ENCODE data around the gene RUFY4. TPM values are rescaled to one million over a fixed set of nuclear protein-coding genes. Genes with fewer than 3 reads are reported as not detected.
A peak's percentile ranks its signal among the peaks of the same experiment; 100 is the strongest.

The RUFY4 gene
- total RNA-seq, 1 experiment from 2014 or later = 0.66 TPM

DNA sequence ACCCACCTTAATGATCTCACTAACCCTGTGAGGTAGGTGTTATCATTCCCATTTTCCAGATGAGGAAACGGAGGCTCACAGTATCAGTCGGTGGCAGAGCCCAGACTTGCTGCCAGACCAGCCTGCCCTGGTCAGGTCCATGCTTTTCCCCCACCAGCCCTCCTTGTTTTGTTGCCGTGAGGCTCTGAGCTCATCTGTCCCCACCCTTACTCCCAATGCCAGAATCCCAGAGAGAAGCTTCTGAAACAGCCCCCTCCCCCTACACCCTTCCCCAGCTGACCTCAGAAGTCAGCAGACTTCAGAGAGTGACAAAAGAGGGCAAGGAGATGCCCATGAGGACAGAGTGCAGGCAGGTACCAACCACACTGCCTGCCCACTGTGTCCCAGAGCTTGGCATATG is 45.4 kb upstream of the RUFY4 start:
- WGBS (ENCODE audit: extremely low coverage, insufficient read length, low lambda C conversion rate) = no CpG with 5 or more reads among the region's 3 CpGs
- TF ChIP-seq, protein P1, sequence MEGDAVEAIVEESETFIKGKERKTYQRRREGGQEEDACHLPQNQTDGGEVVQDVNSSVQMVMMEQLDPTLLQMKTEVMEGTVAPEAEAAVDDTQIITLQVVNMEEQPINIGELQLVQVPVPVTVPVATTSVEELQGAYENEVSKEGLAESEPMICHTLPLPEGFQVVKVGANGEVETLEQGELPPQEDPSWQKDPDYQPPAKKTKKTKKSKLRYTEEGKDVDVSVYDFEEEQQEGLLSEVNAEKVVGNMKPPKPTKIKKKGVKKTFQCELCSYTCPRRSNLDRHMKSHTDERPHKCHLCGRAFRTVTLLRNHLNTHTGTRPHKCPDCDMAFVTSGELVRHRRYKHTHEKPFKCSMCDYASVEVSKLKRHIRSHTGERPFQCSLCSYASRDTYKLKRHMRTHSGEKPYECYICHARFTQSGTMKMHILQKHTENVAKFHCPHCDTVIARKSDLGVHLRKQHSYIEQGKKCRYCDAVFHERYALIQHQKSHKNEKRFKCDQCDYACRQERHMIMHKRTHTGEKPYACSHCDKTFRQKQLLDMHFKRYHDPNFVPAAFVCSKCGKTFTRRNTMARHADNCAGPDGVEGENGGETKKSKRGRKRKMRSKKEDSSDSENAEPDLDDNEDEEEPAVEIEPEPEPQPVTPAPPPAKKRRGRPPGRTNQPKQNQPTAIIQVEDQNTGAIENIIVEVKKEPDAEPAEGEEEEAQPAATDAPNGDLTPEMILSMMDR (conservative IDR thresholded peaks at IDR 0.05) = no peak
- H3K4me2 ChIP-seq (ENCODE audit: insufficient read depth, insufficient read length, low read length) = no peak overlapping the region
- no peak overlapping the region for H3K23ac ChIP-seq (ENCODE audit: insufficient read length, low read depth, low read length)
- H3K4me1 ChIP-seq (ENCODE audit: insufficient read depth, low read length) = peaks cover 3% of the 10 kb centered on the region; the same call in 1 of the 2 replicates
- H2AK5ac ChIP-seq (ENCODE audit: insufficient read length, low read length) = no peak overlapping the region
- no peak overlapping the region for H4K91ac ChIP-seq (ENCODE audit: insufficient read length, low read depth, low read length)
- no peak overlapping the region; a peak in 1 of 5 replicates for H3K4me3 Mint-ChIP-seq
- no peak overlapping the region for H3K27ac Mint-ChIP-seq
- no peak overlapping the region for H3K4ac ChIP-seq (ENCODE audit: low read depth, low read length)
- H3K27ac ChIP-seq (ENCODE audit: insufficient read length, low read depth, low read length) = no peak overlapping the region
- no peak overlapping the region for H3T11ph ChIP-seq (ENCODE audit: low read length)
- H3K79me2 ChIP-seq (ENCODE audit: insufficient read depth, low read length) = no peaks in the 10 kb centered on the region
- H2BK20ac ChIP-seq (ENCODE audit: low read depth, low read length, poor library complexity, severe bottlenecking) = no peak overlapping the region
- no peaks in the 10 kb centered on the region for H3K79me1 ChIP-seq (ENCODE audit: insufficient read depth, low read depth, low read length, poor library complexity, severe bottlenecking)
- no peak overlapping the region for H4K5ac ChIP-seq (ENCODE audit: insufficient read length, low read depth, low read length)
- H2BK5ac ChIP-seq (ENCODE audit: insufficient read length, low read length) = no peak overlapping the region
- peak; percentile 11 for DNase-seq
- no peaks in the 10 kb centered on the region for H3K36me3 Mint-ChIP-seq (ENCODE audit: insufficient read depth in 1 of 3, low read depth in 3 of 3)
- H3K27me3 Mint-ChIP-seq (ENCODE audit: low read depth) = peaks cover 8% of the 10 kb centered on the region
- H2BK12ac ChIP-seq (ENCODE audit: insufficient read length, low read depth, low read length) = no peak overlapping the region
- no peak overlapping the region for H4K8ac ChIP-seq (replicated peaks; ENCODE audit: insufficient read length, low read depth, low read length)
- no peak overlapping the region for H2AFZ ChIP-seq (ENCODE audit: low read length)
- H3K23me2 ChIP-seq (ENCODE audit: insufficient read length, low read depth, low read length, poor library complexity, severe bottlenecking) = no peaks in the 10 kb centered on the region
- no peaks in the 10 kb centered on the region for H4K20me1 ChIP-seq (ENCODE audit: control insufficient read depth, insufficient read depth, insufficient read length)
- no peaks in the 10 kb centered on the region for H3K9me3 Mint-ChIP-seq
- no peak overlapping the region for H3K14ac ChIP-seq (ENCODE audit: insufficient read depth, low read length)
- no peaks in the 10 kb centered on the region for H3K9me3 ChIP-seq (ENCODE audit: control insufficient read depth, low read depth, low read length)
- H3K4me1 Mint-ChIP-seq = peaks cover 23 to 45% of the 10 kb centered on the region in 2 experiments
- no peak overlapping the region for H3K56ac ChIP-seq (ENCODE audit: insufficient read length, low read depth, low read length)
- H2BK15ac ChIP-seq (ENCODE audit: low read depth, low read length) = no peak overlapping the region
- no peak overlapping the region for H2BK120ac ChIP-seq (ENCODE audit: low read depth, low read length, poor library complexity, severe bottlenecking)
- H3K18ac ChIP-seq (ENCODE audit: insufficient read length, low read depth, low read length) = no peak overlapping the region
- no peaks in the 10 kb centered on the region for H3K27me3 ChIP-seq (ENCODE audit: insufficient read depth, low read length)
- no peak overlapping the region for H3K9ac ChIP-seq (ENCODE audit: extremely low read depth, insufficient read length, low read length)

Measured in H9 (cell line).